Panc1 (cell line): Measurements from ENCODE around the gene HEATR5A.

ENCODE experiments used
- POLR2AphosphoS5 ChIP-seq: IDR thresholded peaks from 2 replicates; pipeline ENCODE4 v1.6.1; 2012; ENCODE audit warnings: mild to moderate bottlenecking, low read depth, low read length, moderate library complexity
- TF ChIP-seq, protein P1 (sequence below), 2 experiments: IDR thresholded peaks; 2 replicates each; pipeline ENCODE4 v1.6.1; 2011 to 2012; ENCODE audit warnings: low read depth in 2 of 2, control low read depth in 1 of 2, low read length in 1 of 2, mild to moderate bottlenecking in 1 of 2, moderate library complexity in 1 of 2; ENCODE audit not compliant: insufficient read depth in 1 of 2

- TF ChIP-seq, protein P1, sequence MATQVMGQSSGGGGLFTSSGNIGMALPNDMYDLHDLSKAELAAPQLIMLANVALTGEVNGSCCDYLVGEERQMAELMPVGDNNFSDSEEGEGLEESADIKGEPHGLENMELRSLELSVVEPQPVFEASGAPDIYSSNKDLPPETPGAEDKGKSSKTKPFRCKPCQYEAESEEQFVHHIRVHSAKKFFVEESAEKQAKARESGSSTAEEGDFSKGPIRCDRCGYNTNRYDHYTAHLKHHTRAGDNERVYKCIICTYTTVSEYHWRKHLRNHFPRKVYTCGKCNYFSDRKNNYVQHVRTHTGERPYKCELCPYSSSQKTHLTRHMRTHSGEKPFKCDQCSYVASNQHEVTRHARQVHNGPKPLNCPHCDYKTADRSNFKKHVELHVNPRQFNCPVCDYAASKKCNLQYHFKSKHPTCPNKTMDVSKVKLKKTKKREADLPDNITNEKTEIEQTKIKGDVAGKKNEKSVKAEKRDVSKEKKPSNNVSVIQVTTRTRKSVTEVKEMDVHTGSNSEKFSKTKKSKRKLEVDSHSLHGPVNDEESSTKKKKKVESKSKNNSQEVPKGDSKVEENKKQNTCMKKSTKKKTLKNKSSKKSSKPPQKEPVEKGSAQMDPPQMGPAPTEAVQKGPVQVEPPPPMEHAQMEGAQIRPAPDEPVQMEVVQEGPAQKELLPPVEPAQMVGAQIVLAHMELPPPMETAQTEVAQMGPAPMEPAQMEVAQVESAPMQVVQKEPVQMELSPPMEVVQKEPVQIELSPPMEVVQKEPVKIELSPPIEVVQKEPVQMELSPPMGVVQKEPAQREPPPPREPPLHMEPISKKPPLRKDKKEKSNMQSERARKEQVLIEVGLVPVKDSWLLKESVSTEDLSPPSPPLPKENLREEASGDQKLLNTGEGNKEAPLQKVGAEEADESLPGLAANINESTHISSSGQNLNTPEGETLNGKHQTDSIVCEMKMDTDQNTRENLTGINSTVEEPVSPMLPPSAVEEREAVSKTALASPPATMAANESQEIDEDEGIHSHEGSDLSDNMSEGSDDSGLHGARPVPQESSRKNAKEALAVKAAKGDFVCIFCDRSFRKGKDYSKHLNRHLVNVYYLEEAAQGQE (IDR thresholded peaks at IDR 0.05; ENCODE audit: insufficient read depth in 1 of 2, low read depth in 2 of 2, low read length in 1 of 2): no peak
- TF ChIP-seq POLR2AphosphoS5: no peak
Observed at GRCh38 chr14:31275731-31276130, 144.6 kb downstream of the HEATR5A start.
